Astrocyte (in vitro differentiated cells and primary cell): ENCODE measurements around the gene TMEM178B.
"Not testable (repeated sequence)": the region's sequence is repeated elsewhere in the genome, so short reads cannot be mapped to it uniquely, and the experiment has no call there.

Experiments
- EZH2 ChIP-seq: IDR thresholded peaks from 2 replicates; pipeline ENCODE4 v1.6.1; 2012; ENCODE audit warnings: mild to moderate bottlenecking, low read length, inconsistent platforms; ENCODE audit not compliant: insufficient read depth
- TF ChIP-seq, protein P1 (sequence below): IDR thresholded peaks from 2 replicates; pipeline ENCODE4 v1.5.1; 2011; ENCODE audit warnings: low read depth, mild to moderate bottlenecking, inconsistent platforms, low read length, moderate library complexity; ENCODE audit not compliant: insufficient read depth

DNA sequence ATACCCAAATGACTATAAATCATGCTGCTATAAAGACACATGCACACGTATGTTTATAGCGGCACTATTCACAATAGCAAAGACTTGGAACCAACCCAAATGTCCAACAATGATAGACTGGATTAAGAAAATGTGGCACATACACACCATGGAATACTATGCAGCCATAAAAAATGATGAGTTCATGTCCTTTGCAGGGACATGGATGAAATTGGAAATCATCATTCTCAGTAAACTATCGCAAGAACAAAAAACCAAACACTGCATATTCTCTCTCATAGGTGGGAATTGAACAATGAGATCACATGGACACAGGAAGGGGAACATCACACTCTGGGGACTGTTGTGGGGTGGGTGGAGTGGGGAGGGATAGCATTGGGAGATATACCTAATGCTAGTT is 35.8 kb upstream of the TMEM178B start:
- TF ChIP-seq EZH2 = not testable (repeated sequence)
- TF ChIP-seq, protein P1, sequence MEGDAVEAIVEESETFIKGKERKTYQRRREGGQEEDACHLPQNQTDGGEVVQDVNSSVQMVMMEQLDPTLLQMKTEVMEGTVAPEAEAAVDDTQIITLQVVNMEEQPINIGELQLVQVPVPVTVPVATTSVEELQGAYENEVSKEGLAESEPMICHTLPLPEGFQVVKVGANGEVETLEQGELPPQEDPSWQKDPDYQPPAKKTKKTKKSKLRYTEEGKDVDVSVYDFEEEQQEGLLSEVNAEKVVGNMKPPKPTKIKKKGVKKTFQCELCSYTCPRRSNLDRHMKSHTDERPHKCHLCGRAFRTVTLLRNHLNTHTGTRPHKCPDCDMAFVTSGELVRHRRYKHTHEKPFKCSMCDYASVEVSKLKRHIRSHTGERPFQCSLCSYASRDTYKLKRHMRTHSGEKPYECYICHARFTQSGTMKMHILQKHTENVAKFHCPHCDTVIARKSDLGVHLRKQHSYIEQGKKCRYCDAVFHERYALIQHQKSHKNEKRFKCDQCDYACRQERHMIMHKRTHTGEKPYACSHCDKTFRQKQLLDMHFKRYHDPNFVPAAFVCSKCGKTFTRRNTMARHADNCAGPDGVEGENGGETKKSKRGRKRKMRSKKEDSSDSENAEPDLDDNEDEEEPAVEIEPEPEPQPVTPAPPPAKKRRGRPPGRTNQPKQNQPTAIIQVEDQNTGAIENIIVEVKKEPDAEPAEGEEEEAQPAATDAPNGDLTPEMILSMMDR = not testable (repeated sequence)
